SK-N-SH (cell line): Measurements from ENCODE around the gene THEMIS2. TPM values are rescaled to one million over a fixed set of nuclear protein-coding genes. Genes with fewer than 3 reads are reported as not detected.
A peak's percentile ranks its signal among the peaks of the same experiment; 100 is the strongest.

Experiments used
- CTCF ChIA-PET: fragments of 300-600, 350-600 bp; formaldehyde crosslinking; extraction: SDS; loops from one replicate; lab custom pipeline; 2021; lab: Yijun Ruan, JAX
- POLR2A ChIA-PET: fragments of 350-600 bp; sonication (Branson Sonifier 250); formaldehyde crosslinking; extraction: SDS; loops from one replicate; lab custom pipeline; 2020; ENCODE audit warnings: antibody characterized with exemption, inconsistent platforms; lab: Yijun Ruan, JAX
- DNase-seq: peaks from one replicate; pipeline ENCODE4 v3.0.0; 2012
- H2AFZ ChIP-seq: fragments of 200-600 bp; sonication (generic); 2 replicates; pipeline ENCODE4 v1.8.1; 2016; ENCODE audit warnings: antibody characterized with exemption, mild to moderate bottlenecking, low read depth
- H3F3A ChIP-seq: fragments of 200-600 bp; sonication (generic); replicated peaks from 2 replicates; pipeline ENCODE3; 2016; ENCODE audit warnings: antibody characterized with exemption, mild to moderate bottlenecking; ENCODE audit not compliant: insufficient read depth
- H3K27ac ChIP-seq, 2 experiments: fragments of 200-500 bp in 1 of 2; fragments of 200-600 bp in 1 of 2; sonication (Bioruptor generic) in 1 of 2; sonication (generic), shearing (Covaris generic) in 1 of 2; 2 replicates each; pipeline versions ENCODE4 v1.5.1 to v1.6.1; 2014 to 2016; ENCODE audit warnings: low read depth in 2 of 2, inconsistent platforms in 1 of 2, low read length in 1 of 2, mild to moderate bottlenecking in 1 of 2, mixed read lengths in 1 of 2
- H3K27me3 ChIP-seq: fragments of 200-600 bp; sonication (generic), shearing (Covaris generic); 2 replicates; pipeline ENCODE4 v1.6.1; 2016; ENCODE audit warnings: mixed run types; ENCODE audit not compliant: insufficient read depth
- H3K36me3 ChIP-seq, 2 experiments: fragments of 200-500 bp in 1 of 2; fragments of 200-600 bp in 1 of 2; sonication (Bioruptor generic) in 1 of 2; sonication (generic) in 1 of 2; replicated peaks in 1 of 2; 2 replicates each; pipeline versions ENCODE3 to v1.5.1; 2014 to 2016; ENCODE audit warnings: low read length in 1 of 2, mild to moderate bottlenecking in 1 of 2; ENCODE audit not compliant: insufficient read depth in 2 of 2, control insufficient read depth in 1 of 2
- H3K4me1 ChIP-seq, 2 experiments: fragments of 200-500 bp in 1 of 2; fragments of 200-600 bp in 1 of 2; sonication (Bioruptor generic) in 1 of 2; sonication (generic), shearing (Covaris generic) in 1 of 2; 2 replicates each; pipeline versions ENCODE4 v1.5.1 to v1.6.1; 2014 to 2016; ENCODE audit warnings: low read depth in 1 of 2, low read length in 1 of 2, mixed run types in 1 of 2; ENCODE audit not compliant: insufficient read depth in 2 of 2, control insufficient read depth in 1 of 2
- H3K4me2 ChIP-seq: fragments of 200-600 bp; sonication (generic), shearing (Covaris generic); 2 replicates; pipeline ENCODE4 v1.6.1; 2017; ENCODE audit warnings: mixed run types
- H3K4me3 ChIP-seq, 2 experiments: fragments of 200-500 bp in 1 of 2; fragments of 200-600 bp in 1 of 2; sonication (Bioruptor generic) in 1 of 2; sonication (generic), shearing (Covaris generic) in 1 of 2; 2 replicates each; pipeline versions ENCODE4 v1.5.1 to v1.8.1; 2014 to 2016; ENCODE audit warnings: low read depth in 2 of 2, inconsistent platforms in 1 of 2, low read length in 1 of 2, mild to moderate bottlenecking in 1 of 2, mixed read lengths in 1 of 2, moderate library complexity in 1 of 2
- H3K79me2 ChIP-seq: fragments of 200-600 bp; sonication (generic); 2 replicates; pipeline ENCODE4 v1.8.1; 2017; ENCODE audit warnings: mild to moderate bottlenecking; ENCODE audit not compliant: insufficient read depth
- H3K9ac ChIP-seq: fragments of 200-600 bp; sonication (generic); 2 replicates; pipeline ENCODE4 v1.6.1; 2017; ENCODE audit warnings: mixed run types
- H3K9me2 ChIP-seq: fragments of 200-600 bp; sonication (generic); 2 replicates; pipeline ENCODE4 v1.6.1; 2017; ENCODE audit warnings: mixed run types
- H3K9me3 ChIP-seq: fragments of 200-600 bp; sonication (generic); 2 replicates; pipeline ENCODE4 v1.6.1; 2017; ENCODE audit warnings: mixed run types, mild to moderate bottlenecking, moderate library complexity
- H4K20me1 ChIP-seq: fragments of 200-600 bp; sonication (generic); 2 replicates; pipeline ENCODE4 v1.6.1; 2017; ENCODE audit warnings: mild to moderate bottlenecking, mixed run types; ENCODE audit not compliant: insufficient read depth
- CHD2 ChIP-seq: fragments of 150-350 bp; IDR thresholded peaks from 2 replicates; pipeline ENCODE4 v1.6.1; 2018; ENCODE audit warnings: low read length; ENCODE audit not compliant: partially characterized antibody
- ELF1 ChIP-seq: IDR thresholded peaks from 2 replicates; pipeline ENCODE4 v1.4.0; 2012
- EP300 ChIP-seq, 2 experiments: IDR thresholded peaks; 2 replicates each; pipeline versions ENCODE4 v1.4.0 to v1.6.1; 2012; ENCODE audit warnings: borderline replicate concordance in 1 of 2, low read depth in 1 of 2, low read length in 1 of 2
- EZH2phosphoT487 ChIP-seq: fragments of 200-600 bp; sonication (generic); IDR thresholded peaks from 2 replicates; pipeline ENCODE4 v1.6.1; 2017; ENCODE audit warnings: low read depth, mixed run types, mild to moderate bottlenecking, antibody characterized with exemption, moderate library complexity, borderline replicate concordance
- FOSL2 ChIP-seq: IDR thresholded peaks from 2 replicates; pipeline ENCODE4 v1.4.0; 2012; ENCODE audit warnings: low read depth, mild to moderate bottlenecking, moderate library complexity, borderline replicate concordance
- FOXM1 ChIP-seq: IDR thresholded peaks from 2 replicates; pipeline ENCODE4 v1.4.0; 2012; ENCODE audit warnings: low read depth, mild to moderate bottlenecking
- IRF3 ChIP-seq: fragments of 150-350 bp; IDR thresholded peaks from 2 replicates; pipeline ENCODE4 v1.6.1; 2016; ENCODE audit warnings: mild to moderate bottlenecking, low read depth, low read length
- JUND ChIP-seq: IDR thresholded peaks from 2 replicates; pipeline ENCODE4 v1.4.0; 2012
- RAD21 ChIP-seq: IDR thresholded peaks from 2 replicates; pipeline ENCODE4 v1.6.1; 2012; ENCODE audit warnings: mild to moderate bottlenecking, low read length
- RCOR1 ChIP-seq: fragments of 150-350 bp; IDR thresholded peaks from 2 replicates; pipeline ENCODE4 v1.6.1; 2017; ENCODE audit warnings: antibody characterized with exemption, low read length
- RFX5 ChIP-seq: IDR thresholded peaks from 2 replicates; pipeline ENCODE4 v1.6.1; 2012; ENCODE audit warnings: mild to moderate bottlenecking, improper control_type of control experiment, low read length
- RXRA ChIP-seq: IDR thresholded peaks from 2 replicates; pipeline ENCODE4 v1.4.0; 2012; ENCODE audit warnings: low read depth, mild to moderate bottlenecking, borderline replicate concordance
- SIN3A ChIP-seq: IDR thresholded peaks from 2 replicates; pipeline ENCODE4 v1.6.1; 2012; ENCODE audit warnings: low read depth, mild to moderate bottlenecking, low read length, moderate library complexity, borderline replicate concordance
- SMC3 ChIP-seq: IDR thresholded peaks from 2 replicates; pipeline ENCODE4 v1.6.1; 2012; ENCODE audit warnings: low read depth, low read length, improper control_type of control experiment
- TAF1 ChIP-seq: IDR thresholded peaks from 2 replicates; pipeline ENCODE4 v1.6.1; 2012; ENCODE audit warnings: low read depth, mild to moderate bottlenecking, low read length, moderate library complexity, borderline replicate concordance
- TCF12 ChIP-seq: IDR thresholded peaks from 2 replicates; pipeline ENCODE4 v1.4.0; 2012
- TEAD4 ChIP-seq: IDR thresholded peaks from 2 replicates; pipeline ENCODE4 v1.4.0; 2012; ENCODE audit warnings: mild to moderate bottlenecking, borderline replicate concordance; ENCODE audit not compliant: insufficient read depth
- WGBS: methylation state at CpG from one replicate; pipeline ENCODE4 v1.1.6; 2017; ENCODE audit warnings: low lambda C conversion rate; 5-methylcytosine and 5-hydroxymethylcytosine counted together
- polyA plus RNA-seq, 3 experiments: library from polyadenylated mRNA; depleted of rRNA; stranded (reverse); fragments of >200 nt; gene quantifications; 2 replicates each; pipeline ENCODE4 v1.2.3, GENCODE V29; 2012
- TF ChIP-seq, protein P1 (sequence below): fragments of 200-600 bp; sonication (generic); IDR thresholded peaks from 2 replicates; pipeline ENCODE4 v1.6.1; 2017; ENCODE audit warnings: antibody characterized with exemption, mild to moderate bottlenecking, moderate library complexity
- TF ChIP-seq, protein P2 (sequence below): IDR thresholded peaks from 2 replicates; pipeline ENCODE4 v1.4.0; 2012; ENCODE audit warnings: low read depth
- TF ChIP-seq, protein P3 (sequence below): IDR thresholded peaks from 2 replicates; pipeline ENCODE4 v1.4.0; 2012; ENCODE audit warnings: low read depth, borderline replicate concordance

THEMIS2 gene
- polyA plus RNA-seq, 1 of the 3 experiments (the other 2 are of a cell fraction) = 4.1 TPM

DNA sequence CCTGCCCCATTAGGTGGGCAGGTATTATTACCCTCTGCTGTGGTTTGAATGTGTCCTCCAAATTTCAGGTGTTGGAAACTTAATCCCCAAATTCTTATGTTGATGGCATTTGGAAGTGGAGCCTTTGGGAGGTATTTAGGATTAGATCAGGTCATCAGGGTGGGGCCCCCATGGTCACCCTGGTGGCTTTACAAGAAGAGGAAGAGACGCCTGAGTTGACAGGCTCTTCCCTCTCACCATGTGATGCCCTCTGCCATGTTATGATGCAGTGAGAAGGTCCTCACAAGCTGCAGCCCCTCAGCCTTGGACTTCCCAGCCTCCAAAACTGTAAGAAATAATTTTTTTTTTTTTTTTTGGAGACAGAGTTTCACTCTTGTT, 8.8 kb upstream of the THEMIS2 start:
- DNase-seq = no peak
- Histone ChIP-seq H3K4me1 (peaks cover 1 to 12% of the 10 kb centered on the region in 2 experiments; a peak in 3 of 4 replicates), H4K20me1 (no peaks in the 10 kb centered on the region), H3K36me3 (no peaks in the 10 kb centered on the region), H3K79me2 (no peaks in the 10 kb centered on the region), H3K4me2 (peak overlapping the region; percentile 39), H2AFZ (peak overlapping the region; percentile 50; the same call in 1 of the 2 replicates), H3K9me2 (no peaks in the 10 kb centered on the region), H3K27me3 (no peaks in the 10 kb centered on the region), H3F3A (peaks cover 3% of the 10 kb centered on the region), H3K4me3 (no peak overlapping the region), H3K27ac (peak overlapping the region in 1 of 2 experiments; percentile 86; a peak in 2 of 4 replicates), H3K9me3 (no peaks in the 10 kb centered on the region), H3K9ac (peak overlapping the region; percentile 52)
- 80% methylated on average over 1 of the region's 1 CpG for WGBS
- ChIA-PET CTCF (interaction anchor here (1.5 kb wide), 1 partner anchor 138 kb away, joined by 3 read pairs; the partner anchor contains the start of gene FAM76A), POLR2A (interaction anchor here (0.7 kb wide), 1 partner anchor 9 kb away, joined by 5 read pairs; the partner anchor contains the start of gene THEMIS2)
- TF ChIP-seq RCOR1 = no peak
- TF ChIP-seq RXRA = no peak
- TF ChIP-seq TAF1 = no peak

DNA sequence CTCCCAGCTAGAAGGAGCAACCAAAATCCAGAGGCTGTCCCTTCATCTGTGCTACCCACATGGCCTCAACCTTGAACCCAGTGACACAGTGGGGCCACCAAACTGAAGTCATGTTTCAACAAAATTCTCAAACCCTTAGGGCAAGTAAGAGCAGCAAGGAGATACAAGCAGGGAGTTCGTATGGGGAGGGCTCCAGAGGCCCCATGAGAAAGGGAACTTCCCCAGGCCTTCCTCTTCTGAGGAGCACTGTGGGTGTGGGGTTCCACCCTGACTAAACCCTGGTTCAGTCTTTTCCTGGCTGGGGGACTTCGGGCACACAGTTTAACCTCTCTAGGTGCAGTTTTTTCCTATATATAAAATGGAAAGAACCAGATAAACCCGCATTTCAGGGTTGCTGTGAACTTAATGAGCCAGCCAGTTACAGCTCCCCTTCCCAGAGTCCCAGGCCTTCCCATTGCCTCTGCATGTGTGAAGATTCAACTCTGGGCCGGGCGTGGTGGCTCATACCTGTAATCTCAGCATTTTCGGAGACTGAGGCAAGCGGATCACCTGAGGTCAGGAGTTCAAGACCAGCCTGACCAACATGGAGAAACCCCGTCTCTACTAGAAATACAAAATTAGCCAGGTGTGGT, 8.0 kb upstream of the THEMIS2 start:
- DNase-seq = no peak
- peak overlapping the region in 1 of 2 experiments; percentile 86; a peak in 1 of 4 replicates for H3K27ac ChIP-seq
- H2AFZ ChIP-seq = peak overlapping the region; percentile 9; the same call in 1 of the 2 replicates
- peaks cover 0 to 12% of the 10 kb centered on the region in 2 experiments; a peak in 2 of 4 replicates for H3K4me1 ChIP-seq
- ChIA-PET CTCF (interaction anchor here (0.7 to 1.5 kb wide), 2 partner anchors 68 to 139 kb away, joined by 3 read pairs; partner anchors contain the start of gene FAM76A), POLR2A (no interaction called here)
- 89% methylated on average over 5 of the region's 8 CpGs for WGBS
- H3K27me3 ChIP-seq = no peaks in the 10 kb centered on the region
- H3K79me2 ChIP-seq = no peaks in the 10 kb centered on the region
- no peaks in the 10 kb centered on the region for H3K9me3 ChIP-seq
- no peak overlapping the region for H3K4me2 ChIP-seq
- H3K9me2 ChIP-seq = no peaks in the 10 kb centered on the region
- H3K36me3 ChIP-seq = no peaks in the 10 kb centered on the region
- H3F3A ChIP-seq = peaks cover 3% of the 10 kb centered on the region
- H4K20me1 ChIP-seq = no peaks in the 10 kb centered on the region
- TF ChIP-seq RAD21 (no peak), SIN3A (no peak), EZH2phosphoT487 (no peak), FOSL2 (no peak), EP300 (IDR thresholded peaks at IDR 0.05; ENCODE audit: borderline replicate concordance in 1 of 2, low read depth in 1 of 2, low read length in 1 of 2) (no peak), SMC3 (no peak), TEAD4 (no peak), JUND (no peak), ELF1 (no peak), IRF3 (no peak), FOXM1 (no peak), RFX5 (no peak), TCF12 (no peak), CHD2 (no peak), RXRA (no peak)
- TF ChIP-seq, protein P1, sequence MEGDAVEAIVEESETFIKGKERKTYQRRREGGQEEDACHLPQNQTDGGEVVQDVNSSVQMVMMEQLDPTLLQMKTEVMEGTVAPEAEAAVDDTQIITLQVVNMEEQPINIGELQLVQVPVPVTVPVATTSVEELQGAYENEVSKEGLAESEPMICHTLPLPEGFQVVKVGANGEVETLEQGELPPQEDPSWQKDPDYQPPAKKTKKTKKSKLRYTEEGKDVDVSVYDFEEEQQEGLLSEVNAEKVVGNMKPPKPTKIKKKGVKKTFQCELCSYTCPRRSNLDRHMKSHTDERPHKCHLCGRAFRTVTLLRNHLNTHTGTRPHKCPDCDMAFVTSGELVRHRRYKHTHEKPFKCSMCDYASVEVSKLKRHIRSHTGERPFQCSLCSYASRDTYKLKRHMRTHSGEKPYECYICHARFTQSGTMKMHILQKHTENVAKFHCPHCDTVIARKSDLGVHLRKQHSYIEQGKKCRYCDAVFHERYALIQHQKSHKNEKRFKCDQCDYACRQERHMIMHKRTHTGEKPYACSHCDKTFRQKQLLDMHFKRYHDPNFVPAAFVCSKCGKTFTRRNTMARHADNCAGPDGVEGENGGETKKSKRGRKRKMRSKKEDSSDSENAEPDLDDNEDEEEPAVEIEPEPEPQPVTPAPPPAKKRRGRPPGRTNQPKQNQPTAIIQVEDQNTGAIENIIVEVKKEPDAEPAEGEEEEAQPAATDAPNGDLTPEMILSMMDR = no peak
- TF ChIP-seq, protein P2, sequence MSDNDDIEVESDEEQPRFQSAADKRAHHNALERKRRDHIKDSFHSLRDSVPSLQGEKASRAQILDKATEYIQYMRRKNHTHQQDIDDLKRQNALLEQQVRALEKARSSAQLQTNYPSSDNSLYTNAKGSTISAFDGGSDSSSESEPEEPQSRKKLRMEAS = no peak
- TF ChIP-seq, protein P3, sequence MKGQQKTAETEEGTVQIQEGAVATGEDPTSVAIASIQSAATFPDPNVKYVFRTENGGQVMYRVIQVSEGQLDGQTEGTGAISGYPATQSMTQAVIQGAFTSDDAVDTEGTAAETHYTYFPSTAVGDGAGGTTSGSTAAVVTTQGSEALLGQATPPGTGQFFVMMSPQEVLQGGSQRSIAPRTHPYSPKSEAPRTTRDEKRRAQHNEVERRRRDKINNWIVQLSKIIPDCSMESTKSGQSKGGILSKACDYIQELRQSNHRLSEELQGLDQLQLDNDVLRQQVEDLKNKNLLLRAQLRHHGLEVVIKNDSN = no peak
- no peak overlapping the region for H3K4me3 ChIP-seq
- no peak overlapping the region for H3K9ac ChIP-seq
